ENCODE results near the gene GLG1. TPM values are rescaled to one million over a fixed set of nuclear protein-coding genes. Genes with fewer than 3 reads are reported as not detected.
A peak's percentile ranks its signal among the peaks of the same experiment; 100 is the strongest.

Gene GLG1
- total RNA-seq, 1 donor = 191 TPM

DNA sequence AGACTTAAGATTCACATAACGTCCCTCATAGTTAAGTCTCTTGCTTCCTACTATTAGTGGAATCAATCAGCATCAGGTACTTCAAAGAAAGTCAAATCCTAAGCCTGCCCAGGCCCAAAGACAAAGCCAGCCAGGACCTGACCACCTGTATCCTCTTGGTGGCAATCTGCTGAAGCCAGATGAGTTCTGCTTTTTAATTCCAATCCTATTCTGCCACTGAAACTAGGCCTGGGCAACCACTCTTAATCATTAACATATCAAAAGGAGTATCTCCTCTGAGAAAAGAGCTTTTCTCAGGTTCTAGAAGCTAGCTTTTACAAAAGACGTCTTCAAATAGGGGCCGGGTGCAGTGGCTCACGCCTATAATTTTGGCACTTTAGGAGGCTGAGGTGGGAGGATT is 15.1 kb upstream of the GLG1 start:
- Histone ChIP-seq H3K4me1 (ENCODE audit: insufficient read depth, low read length) (peaks cover 3% of the 10 kb centered on the region), H2AFZ (ENCODE audit: low read length) (no peak overlapping the region), H3K27me3 (ENCODE audit: insufficient read depth, low read length) (no peaks in the 10 kb centered on the region), H4K20me1 (ENCODE audit: insufficient read depth, low read length) (peaks cover 10% of the 10 kb centered on the region), H3K4me2 (ENCODE audit: insufficient read depth, low read length) (no peak overlapping the region), H3K79me2 (ENCODE audit: insufficient read depth, low read length) (no peaks in the 10 kb centered on the region), H3K27ac (ENCODE audit: low read depth, low read length) (no peak overlapping the region), H3K9me3 (ENCODE audit: low read depth, low read length) (no peaks in the 10 kb centered on the region), H3K4me3 (ENCODE audit: insufficient read depth, low read length) (no peak overlapping the region), H3K36me3 (ENCODE audit: insufficient read depth, low read length) (peaks cover 42% of the 10 kb centered on the region)
- DNase-seq (ENCODE audit: insufficient read length, low spot score, missing footprints) = no peak
- TF ChIP-seq CTCF (IDR thresholded peaks at IDR 0.05; ENCODE audit: extremely low read depth, low read depth, low read length) = no peak

DNA sequence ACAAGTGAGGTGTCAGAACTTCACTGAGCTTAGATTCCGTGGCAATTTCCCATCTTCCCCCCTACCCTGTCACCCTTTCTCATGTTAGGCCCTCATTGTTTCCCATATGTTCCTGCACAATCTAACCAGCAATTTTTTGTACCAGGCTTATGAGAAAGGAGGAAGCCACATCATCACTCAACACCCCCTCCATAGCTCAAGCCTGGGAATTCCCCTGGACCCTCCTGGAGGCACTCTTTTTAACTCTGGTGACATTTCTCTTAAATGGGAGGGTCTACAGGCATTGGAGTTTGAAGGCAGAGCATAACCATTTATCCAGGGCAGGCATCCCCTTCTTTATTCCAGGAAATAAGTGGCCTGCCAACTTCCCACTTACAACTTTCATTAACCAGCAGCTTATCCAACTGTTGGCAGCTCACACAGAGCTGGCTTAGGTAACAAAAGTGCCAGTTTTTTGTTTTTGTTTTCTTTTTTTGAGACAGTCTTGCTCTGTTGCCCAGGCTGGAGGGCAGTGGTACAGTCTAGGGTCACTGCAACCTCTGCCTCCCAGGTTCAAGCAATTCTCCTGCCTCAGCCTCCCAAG is 10.4 kb upstream of the GLG1 start:
- Histone ChIP-seq H3K79me2 (ENCODE audit: insufficient read depth, low read length) (no peaks in the 10 kb centered on the region), H3K36me3 (ENCODE audit: insufficient read depth, low read length) (peaks cover 16% of the 10 kb centered on the region), H3K4me3 (ENCODE audit: insufficient read depth, low read length) (no peak overlapping the region), H3K27ac (ENCODE audit: low read depth, low read length) (no peak overlapping the region), H2AFZ (ENCODE audit: low read length) (no peak overlapping the region), H3K4me2 (ENCODE audit: insufficient read depth, low read length) (no peak overlapping the region), H3K27me3 (ENCODE audit: insufficient read depth, low read length) (no peaks in the 10 kb centered on the region), H3K9me3 (ENCODE audit: low read depth, low read length) (no peaks in the 10 kb centered on the region), H4K20me1 (ENCODE audit: insufficient read depth, low read length) (no peaks in the 10 kb centered on the region), H3K4me1 (ENCODE audit: insufficient read depth, low read length) (no peaks in the 10 kb centered on the region)
- no peak for TF ChIP-seq CTCF (IDR thresholded peaks at IDR 0.05; ENCODE audit: extremely low read depth, low read depth, low read length)
- no peak for DNase-seq (ENCODE audit: insufficient read length, low spot score, missing footprints)

DNA sequence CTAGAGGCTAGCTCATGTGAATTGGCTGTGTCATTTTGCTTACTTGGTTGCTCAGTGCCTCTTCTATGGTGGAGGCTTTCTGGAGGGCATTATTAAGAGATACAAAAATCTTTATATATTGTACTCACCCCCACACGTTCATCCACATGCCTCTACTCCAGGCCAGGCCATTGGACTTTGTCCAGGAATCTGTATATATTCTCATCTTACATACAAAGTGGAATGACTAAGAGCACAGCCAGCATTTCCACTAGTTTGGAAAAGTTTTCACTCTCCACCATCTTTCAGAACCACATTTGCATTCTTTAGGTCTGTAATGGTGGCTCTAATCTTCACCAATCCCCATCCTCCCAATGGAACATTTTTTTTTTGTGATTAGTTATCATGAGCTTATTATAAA is 4.8 kb upstream of the GLG1 start:
- TF ChIP-seq CTCF (IDR thresholded peaks at IDR 0.05; ENCODE audit: extremely low read depth, low read depth, low read length) = no peak
- no peak overlapping the region for H3K4me2 ChIP-seq (ENCODE audit: insufficient read depth, low read length)
- DNase-seq (ENCODE audit: insufficient read length, low spot score, missing footprints) = no peak

DNA sequence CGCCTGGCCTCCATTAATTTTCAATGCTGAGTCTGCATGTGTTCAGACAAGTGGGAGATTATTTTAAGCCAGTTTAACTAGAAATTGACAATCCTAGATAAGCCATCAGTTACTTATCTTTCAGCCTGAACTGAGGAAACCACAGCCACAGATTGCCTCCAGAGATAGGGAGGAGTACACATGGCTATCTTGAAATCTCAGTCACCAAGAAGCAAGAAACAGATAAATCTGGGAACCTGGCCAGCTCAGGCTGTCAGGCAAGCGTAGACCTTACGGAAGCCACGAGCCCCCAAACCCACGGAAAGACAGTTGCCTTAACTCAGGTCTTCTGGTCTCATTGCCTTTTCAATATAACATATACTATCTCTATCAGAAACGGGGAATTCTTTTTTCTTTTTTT is 2.0 kb upstream of the GLG1 start:
- Histone ChIP-seq H3K27ac (ENCODE audit: low read depth, low read length) (no peak overlapping the region), H3K36me3 (ENCODE audit: insufficient read depth, low read length) (no peaks in the 10 kb centered on the region), H3K4me1 (ENCODE audit: insufficient read depth, low read length) (peaks cover 20% of the 10 kb centered on the region), H4K20me1 (ENCODE audit: insufficient read depth, low read length) (peaks cover 11% of the 10 kb centered on the region), H3K79me2 (ENCODE audit: insufficient read depth, low read length) (peaks cover 29% of the 10 kb centered on the region), H3K9me3 (ENCODE audit: low read depth, low read length) (no peaks in the 10 kb centered on the region), H2AFZ (ENCODE audit: low read length) (no peak overlapping the region), H3K4me3 (ENCODE audit: insufficient read depth, low read length) (no peak overlapping the region), H3K27me3 (ENCODE audit: insufficient read depth, low read length) (no peaks in the 10 kb centered on the region), H3K4me2 (ENCODE audit: insufficient read depth, low read length) (no peak overlapping the region)
- DNase-seq (ENCODE audit: insufficient read length, low spot score, missing footprints) = no peak
- TF ChIP-seq CTCF (IDR thresholded peaks at IDR 0.05; ENCODE audit: extremely low read depth, low read depth, low read length) = no peak

More for the DNA sequence above, 4.8 kb upstream of the GLG1 start:
- Histone ChIP-seq H3K36me3 (ENCODE audit: insufficient read depth, low read length) (no peaks in the 10 kb centered on the region), H3K27ac (ENCODE audit: low read depth, low read length) (no peak overlapping the region), H3K27me3 (ENCODE audit: insufficient read depth, low read length) (no peaks in the 10 kb centered on the region), H4K20me1 (ENCODE audit: insufficient read depth, low read length) (no peaks in the 10 kb centered on the region), H3K9me3 (ENCODE audit: low read depth, low read length) (no peaks in the 10 kb centered on the region), H3K4me1 (ENCODE audit: insufficient read depth, low read length) (peaks cover 8% of the 10 kb centered on the region), H3K4me3 (ENCODE audit: insufficient read depth, low read length) (no peak overlapping the region), H2AFZ (ENCODE audit: low read length) (peak overlapping the region; percentile 62), H3K79me2 (ENCODE audit: insufficient read depth, low read length) (peaks cover 2% of the 10 kb centered on the region)
